WTC11 (cell line): Measurements from ENCODE around the gene SMARCA4. TPM values are rescaled to one million over a fixed set of nuclear protein-coding genes. Genes with fewer than 3 reads are reported as not detected.

Experiments used
- ATAC-seq: fragments of 200-7000 bp; cut with Tn5 transposase; 2 replicates; pipeline ENCODE4 v1.10.0; 2021; ENCODE audit warnings: mild to moderate bottlenecking, moderate library complexity
- CTCF ChIA-PET: fragments of 300-600 bp; sonication (Branson Sonifier 250); formaldehyde crosslinking; loops from one replicate; lab custom pipeline; 2021; ENCODE audit warnings: antibody characterized with exemption; lab: Charles Lee
- POLR2A ChIA-PET: fragments of 350-600 bp; sonication (Branson Sonifier 250); formaldehyde crosslinking; loops from one replicate; lab custom pipeline; 2021; ENCODE audit warnings: antibody characterized with exemption; lab: Charles Lee
- DNase-seq: peaks from one replicate; pipeline ENCODE4 v3.0.0; 2021; ENCODE audit warnings: low spot score
- H3K27ac Mint-ChIP-seq: 2 replicates; pipeline ENCODE4 v1.8.0; 2021; ENCODE audit warnings: mixed read lengths
- H3K27me3 Mint-ChIP-seq: 2 replicates; pipeline ENCODE4 v1.8.0; 2021; ENCODE audit warnings: low read depth, mild to moderate bottlenecking, moderate library complexity, mixed read lengths
- H3K36me3 Mint-ChIP-seq: 2 replicates; pipeline ENCODE4 v1.8.0; 2021; ENCODE audit warnings: mixed read lengths
- H3K4me1 Mint-ChIP-seq: 2 replicates; pipeline ENCODE4 v1.8.0; 2022; ENCODE audit warnings: mixed read lengths
- H3K4me3 Mint-ChIP-seq: 2 replicates; pipeline ENCODE4 v1.8.0; 2021; ENCODE audit warnings: mild to moderate bottlenecking, moderate library complexity, mixed read lengths
- H3K9me3 Mint-ChIP-seq: 2 replicates; pipeline ENCODE4 v1.8.0; 2021; ENCODE audit warnings: mixed read lengths
- ELF4 ChIP-seq: sonication (generic); formaldehyde crosslinking; IDR thresholded peaks from 2 replicates; pipeline ENCODE4 v1.8.1; 2022; ENCODE audit warnings: low read depth, mild to moderate bottlenecking, moderate library complexity, missing genetic modification reagents
- GTF2I ChIP-seq: fragments of 250-450 bp; sonication (Bioruptor Pico); conservative IDR thresholded peaks from 2 replicates; pipeline ENCODE4 v1.4.0; 2021; ENCODE audit warnings: mild to moderate bottlenecking
- MYBL2 ChIP-seq: sonication (generic); formaldehyde crosslinking; IDR thresholded peaks from 2 replicates; pipeline ENCODE4 v1.8.1; 2023; ENCODE audit warnings: mild to moderate bottlenecking, moderate library complexity, missing genetic modification reagents
- NR3C1 ChIP-seq: sonication (generic); formaldehyde crosslinking; conservative IDR thresholded peaks from 2 replicates; pipeline ENCODE4 v1.8.1; 2023; ENCODE audit warnings: low read depth, mild to moderate bottlenecking, missing genetic modification reagents
- SMAD4 ChIP-seq: sonication (generic); formaldehyde crosslinking; IDR thresholded peaks from 2 replicates; pipeline ENCODE4 v1.8.0; 2022; ENCODE audit warnings: mild to moderate bottlenecking, missing genetic modification reagents
- SOX15 ChIP-seq: fragments of 250-450 bp; sonication (Bioruptor Pico); IDR thresholded peaks from 2 replicates; pipeline ENCODE4 v1.9.0; 2021; ENCODE audit warnings: mild to moderate bottlenecking
- TEAD1 ChIP-seq: sonication (generic); formaldehyde crosslinking; IDR thresholded peaks from 2 replicates; pipeline ENCODE4 v1.8.0; 2022; ENCODE audit warnings: mild to moderate bottlenecking, missing genetic modification reagents
- ZBTB21 ChIP-seq: sonication (generic); formaldehyde crosslinking; IDR thresholded peaks from 2 replicates; pipeline ENCODE4 v1.8.1; 2023; ENCODE audit warnings: mild to moderate bottlenecking, missing genetic modification reagents, borderline replicate concordance
- ZBTB43 ChIP-seq: sonication (generic); formaldehyde crosslinking; IDR thresholded peaks from 2 replicates; pipeline ENCODE4 v1.8.1; 2023; ENCODE audit warnings: mild to moderate bottlenecking, missing genetic modification reagents
- ZNF121 ChIP-seq: sonication (generic); formaldehyde crosslinking; IDR thresholded peaks from 2 replicates; pipeline ENCODE4 v1.8.0; 2023; ENCODE audit warnings: missing genetic modification reagents
- ZNF532 ChIP-seq: fragments of 250-450 bp; sonication (Bioruptor Pico); IDR thresholded peaks from 2 replicates; pipeline ENCODE4 v1.9.0; 2021; ENCODE audit warnings: mild to moderate bottlenecking, borderline replicate concordance
- total RNA-seq: library from RNA; stranded (reverse); gene quantifications from 3 replicates; pipeline ENCODE4 v1.2.3, GENCODE V29; 2021
- TF ChIP-seq, protein P1 (sequence below): sonication (generic); formaldehyde crosslinking; IDR thresholded peaks from 2 replicates; pipeline ENCODE4 v1.8.1; 2022; ENCODE audit warnings: low read depth, mild to moderate bottlenecking, moderate library complexity, missing genetic modification reagents, borderline replicate concordance
- TF ChIP-seq, protein P2 (sequence below): fragments of 250-450 bp; sonication (Bioruptor Pico); conservative IDR thresholded peaks from 2 replicates; pipeline ENCODE4 v1.9.0; 2021; ENCODE audit warnings: mild to moderate bottlenecking
- TF ChIP-seq, protein P3 (sequence below): sonication (generic); formaldehyde crosslinking; IDR thresholded peaks from 2 replicates; pipeline ENCODE4 v1.8.1; 2022; ENCODE audit warnings: mild to moderate bottlenecking, moderate library complexity, missing genetic modification reagents
- TF ChIP-seq, protein P4 (sequence below): sonication (generic); formaldehyde crosslinking; IDR thresholded peaks from 2 replicates; pipeline ENCODE4 v1.8.0; 2022; ENCODE audit warnings: mild to moderate bottlenecking, missing genetic modification reagents
- TF ChIP-seq, protein P5 (sequence below): sonication (generic); formaldehyde crosslinking; IDR thresholded peaks from 2 replicates; pipeline ENCODE4 v1.8.0; 2022; ENCODE audit warnings: missing genetic modification reagents
- TF ChIP-seq, protein P6 (sequence below): sonication (generic); formaldehyde crosslinking; IDR thresholded peaks from 2 replicates; pipeline ENCODE4 v1.8.0; 2022; ENCODE audit warnings: mild to moderate bottlenecking, missing genetic modification reagents
- TF ChIP-seq, protein P7 (sequence below): fragments of 250-450 bp; sonication (Bioruptor Pico); IDR thresholded peaks from 2 replicates; pipeline ENCODE4 v1.9.0; 2021; ENCODE audit warnings: mild to moderate bottlenecking

SMARCA4 gene
- total RNA-seq, 1 experiment from 2014 or later = 295 TPM

- TF ChIP-seq, protein P1, sequence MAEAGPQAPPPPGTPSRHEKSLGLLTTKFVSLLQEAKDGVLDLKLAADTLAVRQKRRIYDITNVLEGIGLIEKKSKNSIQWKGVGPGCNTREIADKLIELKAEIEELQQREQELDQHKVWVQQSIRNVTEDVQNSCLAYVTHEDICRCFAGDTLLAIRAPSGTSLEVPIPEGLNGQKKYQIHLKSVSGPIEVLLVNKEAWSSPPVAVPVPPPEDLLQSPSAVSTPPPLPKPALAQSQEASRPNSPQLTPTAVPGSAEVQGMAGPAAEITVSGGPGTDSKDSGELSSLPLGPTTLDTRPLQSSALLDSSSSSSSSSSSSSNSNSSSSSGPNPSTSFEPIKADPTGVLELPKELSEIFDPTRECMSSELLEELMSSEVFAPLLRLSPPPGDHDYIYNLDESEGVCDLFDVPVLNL (CRISPR knock-in tag) = no peak
- TF ChIP-seq, protein P2, sequence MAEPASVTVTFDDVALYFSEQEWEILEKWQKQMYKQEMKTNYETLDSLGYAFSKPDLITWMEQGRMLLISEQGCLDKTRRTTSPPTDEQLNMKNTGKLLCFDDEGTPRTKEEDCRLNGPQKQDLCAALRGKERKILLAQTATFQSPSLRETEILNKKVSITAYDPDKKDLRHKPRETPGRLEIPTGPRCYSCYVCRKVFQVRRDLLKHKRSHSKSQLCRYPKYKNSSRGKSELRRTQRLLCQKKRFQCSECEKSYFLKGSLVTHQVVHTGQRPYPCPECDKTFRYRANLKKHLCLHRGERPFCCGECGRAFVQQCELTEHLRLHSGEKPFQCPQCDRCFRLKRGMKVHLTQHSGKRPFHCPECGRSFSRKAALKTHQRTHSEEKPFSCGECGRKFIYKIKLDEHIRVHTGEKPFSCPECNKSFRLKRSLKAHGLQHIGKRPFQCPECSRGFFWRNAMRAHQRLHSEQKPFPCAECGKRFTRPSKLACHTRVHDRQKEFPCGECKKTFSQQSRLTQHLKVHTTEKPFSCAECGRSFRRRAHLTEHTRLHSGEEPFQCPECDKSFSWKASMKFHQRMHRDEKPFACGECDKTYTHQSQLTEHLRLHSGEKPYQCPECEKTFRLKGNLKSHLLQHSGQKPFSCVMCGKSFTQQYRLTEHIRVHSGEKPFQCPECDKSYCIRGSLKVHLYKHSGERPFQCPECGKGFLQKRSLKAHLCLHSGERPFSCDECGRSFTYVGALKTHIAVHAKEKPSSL (CRISPR knock-in tag) = no peak
- no peak for TF ChIP-seq MYBL2 (CRISPR knock-in tag)
- TF ChIP-seq ELF4 (CRISPR knock-in tag) = no peak
These were observed 62.9 kb downstream of the SMARCA4 start (continued) for GRCh38 chr19:11023710-11024109.

DNA sequence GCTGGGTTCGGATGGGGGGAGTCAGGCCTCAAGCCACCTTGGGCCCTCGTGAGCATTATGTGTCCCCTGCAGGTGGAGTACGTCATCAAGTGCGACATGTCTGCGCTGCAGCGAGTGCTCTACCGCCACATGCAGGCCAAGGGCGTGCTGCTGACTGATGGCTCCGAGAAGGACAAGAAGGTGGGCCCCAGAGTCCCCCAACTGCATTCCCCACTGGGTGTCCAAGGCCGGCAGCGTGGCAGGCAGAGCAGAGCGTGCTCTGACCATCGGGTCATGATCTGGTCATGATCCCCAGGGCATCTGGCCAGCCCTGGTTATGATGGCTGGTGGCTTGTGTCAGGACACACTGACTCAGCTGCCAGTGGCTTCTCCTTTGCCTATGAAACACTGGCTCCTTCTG is 63.4 kb downstream of the SMARCA4 start:
- ChIA-PET POLR2A (no interaction called here), CTCF (interaction anchor here (1.4 kb wide), 1 partner anchor 11 kb away, joined by 3 read pairs; no protein-coding TSS in a partner anchor)
- DNase-seq (no peak), ATAC-seq (no peak)
- no peak overlapping the region for H3K27ac Mint-ChIP-seq
- no peaks in the 10 kb centered on the region for H3K9me3 Mint-ChIP-seq
- no peak overlapping the region for H3K4me3 Mint-ChIP-seq
- H3K27me3 Mint-ChIP-seq = no peaks in the 10 kb centered on the region
- H3K4me1 Mint-ChIP-seq = no peaks in the 10 kb centered on the region
- peaks cover 74% of the 10 kb centered on the region for H3K36me3 Mint-ChIP-seq
- TF ChIP-seq, protein P3, sequence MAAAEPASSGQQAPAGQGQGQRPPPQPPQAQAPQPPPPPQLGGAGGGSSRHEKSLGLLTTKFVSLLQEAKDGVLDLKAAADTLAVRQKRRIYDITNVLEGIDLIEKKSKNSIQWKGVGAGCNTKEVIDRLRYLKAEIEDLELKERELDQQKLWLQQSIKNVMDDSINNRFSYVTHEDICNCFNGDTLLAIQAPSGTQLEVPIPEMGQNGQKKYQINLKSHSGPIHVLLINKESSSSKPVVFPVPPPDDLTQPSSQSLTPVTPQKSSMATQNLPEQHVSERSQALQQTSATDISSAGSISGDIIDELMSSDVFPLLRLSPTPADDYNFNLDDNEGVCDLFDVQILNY (CRISPR knock-in tag) = no peak
- TF ChIP-seq TEAD1 (no peak), ZBTB21 (CRISPR knock-in tag) (no peak), SMAD4 (CRISPR knock-in tag) (no peak), ZNF121 (CRISPR knock-in tag) (no peak), GTF2I (CRISPR knock-in tag) (no peak), NR3C1 (CRISPR knock-in tag) (no peak), ZNF532 (no peak), SOX15 (CRISPR knock-in tag) (no peak), ZBTB43 (CRISPR knock-in tag) (no peak)
- TF ChIP-seq, protein P4, sequence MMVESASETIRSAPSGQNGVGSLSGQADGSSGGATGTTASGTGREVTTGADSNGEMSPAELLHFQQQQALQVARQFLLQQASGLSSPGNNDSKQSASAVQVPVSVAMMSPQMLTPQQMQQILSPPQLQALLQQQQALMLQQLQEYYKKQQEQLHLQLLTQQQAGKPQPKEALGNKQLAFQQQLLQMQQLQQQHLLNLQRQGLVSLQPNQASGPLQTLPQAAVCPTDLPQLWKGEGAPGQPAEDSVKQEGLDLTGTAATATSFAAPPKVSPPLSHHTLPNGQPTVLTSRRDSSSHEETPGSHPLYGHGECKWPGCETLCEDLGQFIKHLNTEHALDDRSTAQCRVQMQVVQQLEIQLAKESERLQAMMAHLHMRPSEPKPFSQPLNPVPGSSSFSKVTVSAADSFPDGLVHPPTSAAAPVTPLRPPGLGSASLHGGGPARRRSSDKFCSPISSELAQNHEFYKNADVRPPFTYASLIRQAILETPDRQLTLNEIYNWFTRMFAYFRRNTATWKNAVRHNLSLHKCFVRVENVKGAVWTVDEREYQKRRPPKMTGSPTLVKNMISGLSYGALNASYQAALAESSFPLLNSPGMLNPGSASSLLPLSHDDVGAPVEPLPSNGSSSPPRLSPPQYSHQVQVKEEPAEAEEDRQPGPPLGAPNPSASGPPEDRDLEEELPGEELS = no peak
- TF ChIP-seq, protein P1 (CRISPR knock-in tag) = no peak
- TF ChIP-seq, protein P5, sequence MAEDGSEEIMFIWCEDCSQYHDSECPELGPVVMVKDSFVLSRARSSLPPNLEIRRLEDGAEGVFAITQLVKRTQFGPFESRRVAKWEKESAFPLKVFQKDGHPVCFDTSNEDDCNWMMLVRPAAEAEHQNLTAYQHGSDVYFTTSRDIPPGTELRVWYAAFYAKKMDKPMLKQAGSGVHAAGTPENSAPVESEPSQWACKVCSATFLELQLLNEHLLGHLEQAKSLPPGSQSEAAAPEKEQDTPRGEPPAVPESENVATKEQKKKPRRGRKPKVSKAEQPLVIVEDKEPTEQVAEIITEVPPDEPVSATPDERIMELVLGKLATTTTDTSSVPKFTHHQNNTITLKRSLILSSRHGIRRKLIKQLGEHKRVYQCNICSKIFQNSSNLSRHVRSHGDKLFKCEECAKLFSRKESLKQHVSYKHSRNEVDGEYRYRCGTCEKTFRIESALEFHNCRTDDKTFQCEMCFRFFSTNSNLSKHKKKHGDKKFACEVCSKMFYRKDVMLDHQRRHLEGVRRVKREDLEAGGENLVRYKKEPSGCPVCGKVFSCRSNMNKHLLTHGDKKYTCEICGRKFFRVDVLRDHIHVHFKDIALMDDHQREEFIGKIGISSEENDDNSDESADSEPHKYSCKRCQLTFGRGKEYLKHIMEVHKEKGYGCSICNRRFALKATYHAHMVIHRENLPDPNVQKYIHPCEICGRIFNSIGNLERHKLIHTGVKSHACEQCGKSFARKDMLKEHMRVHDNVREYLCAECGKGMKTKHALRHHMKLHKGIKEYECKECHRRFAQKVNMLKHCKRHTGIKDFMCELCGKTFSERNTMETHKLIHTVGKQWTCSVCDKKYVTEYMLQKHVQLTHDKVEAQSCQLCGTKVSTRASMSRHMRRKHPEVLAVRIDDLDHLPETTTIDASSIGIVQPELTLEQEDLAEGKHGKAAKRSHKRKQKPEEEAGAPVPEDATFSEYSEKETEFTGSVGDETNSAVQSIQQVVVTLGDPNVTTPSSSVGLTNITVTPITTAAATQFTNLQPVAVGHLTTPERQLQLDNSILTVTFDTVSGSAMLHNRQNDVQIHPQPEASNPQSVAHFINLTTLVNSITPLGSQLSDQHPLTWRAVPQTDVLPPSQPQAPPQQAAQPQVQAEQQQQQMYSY (CRISPR knock-in tag) = no peak
- TF ChIP-seq, protein P6, sequence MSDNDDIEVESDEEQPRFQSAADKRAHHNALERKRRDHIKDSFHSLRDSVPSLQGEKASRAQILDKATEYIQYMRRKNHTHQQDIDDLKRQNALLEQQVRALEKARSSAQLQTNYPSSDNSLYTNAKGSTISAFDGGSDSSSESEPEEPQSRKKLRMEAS (CRISPR knock-in tag) = no peak
- TF ChIP-seq, protein P7, sequence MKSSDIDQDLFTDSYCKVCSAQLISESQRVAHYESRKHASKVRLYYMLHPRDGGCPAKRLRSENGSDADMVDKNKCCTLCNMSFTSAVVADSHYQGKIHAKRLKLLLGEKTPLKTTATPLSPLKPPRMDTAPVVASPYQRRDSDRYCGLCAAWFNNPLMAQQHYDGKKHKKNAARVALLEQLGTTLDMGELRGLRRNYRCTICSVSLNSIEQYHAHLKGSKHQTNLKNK (CRISPR knock-in tag) = no peak
